HEK293 (cell line): ENCODE results near the gene SMARCA2.

Experiments
- BCL11B ChIP-seq: fragments of 450-650 bp; formaldehyde crosslinking; IDR thresholded peaks from 2 replicates; pipeline ENCODE4 v1.5.1; 2016; ENCODE audit warnings: low read depth, missing biosample characterization, missing genetic modification characterization
- ELK4 ChIP-seq: IDR thresholded peaks from 2 replicates; pipeline ENCODE4 v1.6.1; 2011; ENCODE audit warnings: mild to moderate bottlenecking, low read depth, low read length, borderline replicate concordance
- MYNN ChIP-seq: fragments of 450-650 bp; formaldehyde crosslinking; IDR thresholded peaks from 2 replicates; pipeline ENCODE4 v1.5.1; 2016; ENCODE audit warnings: missing biosample characterization, missing genetic modification characterization, borderline replicate concordance
- PRDM10 ChIP-seq: fragments of 450-650 bp; formaldehyde crosslinking; IDR thresholded peaks from 2 replicates; pipeline ENCODE4 v1.5.1; 2016; ENCODE audit warnings: missing biosample characterization, missing genetic modification characterization
- YY1 ChIP-seq: fragments of 450-650 bp; formaldehyde crosslinking; IDR thresholded peaks from 2 replicates; pipeline ENCODE4 v1.5.1; 2018; ENCODE audit warnings: missing biosample characterization, missing genetic modification characterization
- ZBTB17 ChIP-seq: fragments of 450-650 bp; formaldehyde crosslinking; IDR thresholded peaks from 2 replicates; pipeline ENCODE4 v1.5.1; 2016; ENCODE audit warnings: missing biosample characterization, missing genetic modification characterization
- ZBTB20 ChIP-seq: fragments of 450-650 bp; formaldehyde crosslinking; IDR thresholded peaks from 2 replicates; pipeline ENCODE4 v1.5.1; 2016; ENCODE audit warnings: missing biosample characterization, missing genetic modification characterization
- ZBTB26 ChIP-seq: fragments of 450-650 bp; formaldehyde crosslinking; optimal IDR thresholded peaks from 2 replicates; pipeline ENCODE3; 2016; ENCODE audit warnings: missing biosample characterization, mild to moderate bottlenecking, missing genetic modification characterization
- ZBTB7A ChIP-seq: fragments of 450-650 bp; formaldehyde crosslinking; IDR thresholded peaks from 2 replicates; pipeline ENCODE4 v1.5.1; 2016; ENCODE audit warnings: low read depth, missing biosample characterization, missing genetic modification characterization
- ZEB2 ChIP-seq: fragments of 450-650 bp; formaldehyde crosslinking; IDR thresholded peaks from 2 replicates; pipeline ENCODE4 v1.5.1; 2016; ENCODE audit warnings: missing biosample characterization, missing genetic modification characterization
- ZFP37 ChIP-seq: fragments of 450-650 bp; formaldehyde crosslinking; IDR thresholded peaks from 2 replicates; pipeline ENCODE4 v1.5.1; 2016; ENCODE audit warnings: missing biosample characterization, missing genetic modification characterization
- ZNF16 ChIP-seq: fragments of 450-650 bp; formaldehyde crosslinking; IDR thresholded peaks from 2 replicates; pipeline ENCODE4 v1.5.1; 2016; ENCODE audit warnings: low read depth, missing biosample characterization, missing genetic modification characterization
- ZNF354C ChIP-seq: fragments of 450-650 bp; formaldehyde crosslinking; IDR thresholded peaks from 2 replicates; pipeline ENCODE4 v1.5.1; 2016; ENCODE audit warnings: missing biosample characterization, missing genetic modification characterization, low read depth, borderline replicate concordance
- ZNF423 ChIP-seq: fragments of 450-650 bp; formaldehyde crosslinking; IDR thresholded peaks from 2 replicates; pipeline ENCODE4 v1.5.1; 2016; ENCODE audit warnings: missing biosample characterization, missing genetic modification characterization
- ZNF426 ChIP-seq: fragments of 450-650 bp; formaldehyde crosslinking; IDR thresholded peaks from 2 replicates; pipeline ENCODE4 v1.5.1; 2017; ENCODE audit warnings: missing biosample characterization, missing genetic modification characterization, mild to moderate bottlenecking, inconsistent platforms, moderate library complexity
- ZNF449 ChIP-seq: fragments of 450-650 bp; formaldehyde crosslinking; IDR thresholded peaks from 2 replicates; pipeline ENCODE4 v1.5.1; 2017; ENCODE audit warnings: missing biosample characterization, mild to moderate bottlenecking, missing genetic modification characterization, moderate library complexity
- ZNF501 ChIP-seq: fragments of 450-650 bp; formaldehyde crosslinking; IDR thresholded peaks from 2 replicates; pipeline ENCODE4 v1.5.1; 2016; ENCODE audit warnings: missing biosample characterization, missing genetic modification characterization
- ZNF544 ChIP-seq: fragments of 450-650 bp; formaldehyde crosslinking; IDR thresholded peaks from 2 replicates; pipeline ENCODE4 v1.5.0; 2017; ENCODE audit warnings: missing biosample characterization, missing genetic modification characterization
- ZNF549 ChIP-seq: fragments of 450-650 bp; IDR thresholded peaks from 2 replicates; pipeline ENCODE4 v1.5.1; 2018; ENCODE audit warnings: missing biosample characterization, missing genetic modification characterization, mild to moderate bottlenecking, inconsistent platforms, moderate library complexity
- ZNF626 ChIP-seq: fragments of 450-650 bp; sonication (Bioruptor Pico); formaldehyde crosslinking; IDR thresholded peaks from 2 replicates; pipeline ENCODE4 v1.5.1; 2018; ENCODE audit warnings: missing biosample characterization, missing genetic modification characterization, inconsistent platforms
- ZNF76 ChIP-seq: fragments of 450-650 bp; formaldehyde crosslinking; IDR thresholded peaks from 2 replicates; pipeline ENCODE4; 2016; ENCODE audit warnings: low read depth, missing biosample characterization, missing genetic modification characterization, borderline replicate concordance
- TF ChIP-seq, protein P1 (sequence below): fragments of 450-650 bp; formaldehyde crosslinking; IDR thresholded peaks from 2 replicates; pipeline ENCODE4 v1.5.1; 2016; ENCODE audit warnings: missing biosample characterization, missing genetic modification characterization
- TF ChIP-seq, protein P2 (sequence below): fragments of 450-650 bp; IDR thresholded peaks from 2 replicates; pipeline ENCODE4 v1.5.1; 2018; ENCODE audit warnings: missing biosample characterization, missing genetic modification characterization
- TF ChIP-seq, protein P3 (sequence below): fragments of 450-650 bp; formaldehyde crosslinking; IDR thresholded peaks from 2 replicates; pipeline ENCODE4 v1.5.1; 2017; ENCODE audit warnings: missing biosample characterization, missing genetic modification characterization

Gene SMARCA2

DNA sequence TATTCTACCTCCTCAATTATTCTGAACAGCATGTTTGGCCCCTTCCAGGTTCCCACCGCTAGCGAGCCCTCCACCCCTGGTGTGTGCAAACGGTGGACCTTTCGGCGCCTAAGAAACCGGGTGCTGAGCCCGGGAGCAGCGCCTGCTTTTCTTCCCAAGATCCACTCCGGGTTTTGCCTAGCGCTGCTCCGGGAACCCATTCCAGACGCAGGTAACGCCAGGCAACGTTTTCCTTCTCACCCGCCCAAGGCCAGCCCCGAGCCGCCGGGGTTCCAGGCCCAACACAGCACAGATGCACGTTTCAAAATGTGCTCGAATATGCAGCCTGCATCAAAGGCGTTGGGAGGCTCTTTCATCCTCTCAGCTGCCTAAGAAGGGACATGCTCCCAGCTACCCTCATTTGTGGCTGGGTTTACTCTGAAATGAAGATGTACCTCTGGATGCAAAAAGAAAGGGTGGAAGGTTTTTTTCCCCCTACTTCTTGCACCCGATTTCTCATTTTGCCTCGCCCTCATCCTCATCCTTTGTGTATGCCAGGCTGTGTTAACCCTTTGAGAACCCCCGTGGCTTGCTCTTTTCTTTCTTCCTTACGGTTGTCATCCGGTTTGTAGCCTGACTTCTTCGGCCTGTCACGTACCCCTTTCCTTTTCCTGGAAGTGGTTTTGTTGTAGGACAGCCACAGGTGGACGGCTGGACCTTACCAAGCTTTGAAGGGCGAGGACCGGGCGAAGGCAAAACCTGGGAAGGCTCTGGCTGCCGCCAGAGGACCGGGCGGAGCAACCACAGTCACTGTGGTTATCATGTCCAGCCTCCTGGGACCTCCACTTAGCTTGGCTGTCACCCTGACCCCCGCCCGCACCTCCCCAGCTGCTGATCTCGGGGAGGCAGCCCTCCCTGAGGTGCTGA is 226.9 kb downstream of the SMARCA2 start (continued):
- peak; percentile 72; the same call in 1 of the 2 replicates for TF ChIP-seq ZNF501 (tag by site-specific recombination)
- no peak for TF ChIP-seq ZNF426 (tag by site-specific recombination)
- TF ChIP-seq ZFP37 (tag by site-specific recombination), result 0 out of 2 replicates have a peak, but pooled peaks have one; percentile 62
- peak; percentile 80 for TF ChIP-seq ZBTB20 (tag by site-specific recombination)
- TF ChIP-seq ELK4, result no peak
- TF ChIP-seq ZEB2 (tag by site-specific recombination), result peak; percentile 73
- peak; percentile 58 for TF ChIP-seq YY1
- no peak for TF ChIP-seq ZBTB7A (tag by site-specific recombination)
- no peak for TF ChIP-seq ZNF549 (tag by site-specific recombination)
- 0 out of 2 replicates have a peak, but pooled peaks have one; percentile 46 for TF ChIP-seq PRDM10 (tag by site-specific recombination)
- TF ChIP-seq ZNF354C, result no peak
- 0 out of 2 replicates have a peak, but pooled peaks have one; percentile 27 for TF ChIP-seq ZNF626 (tag by site-specific recombination)
- TF ChIP-seq ZNF76 (tag by site-specific recombination), result no peak
- TF ChIP-seq MYNN (tag by site-specific recombination), result no peak
- TF ChIP-seq ZNF16 (tag by site-specific recombination), result no peak
- TF ChIP-seq ZNF423 (tag by site-specific recombination), result 0 out of 2 replicates have a peak, but pooled peaks have one; percentile 25
- TF ChIP-seq, protein P1, sequence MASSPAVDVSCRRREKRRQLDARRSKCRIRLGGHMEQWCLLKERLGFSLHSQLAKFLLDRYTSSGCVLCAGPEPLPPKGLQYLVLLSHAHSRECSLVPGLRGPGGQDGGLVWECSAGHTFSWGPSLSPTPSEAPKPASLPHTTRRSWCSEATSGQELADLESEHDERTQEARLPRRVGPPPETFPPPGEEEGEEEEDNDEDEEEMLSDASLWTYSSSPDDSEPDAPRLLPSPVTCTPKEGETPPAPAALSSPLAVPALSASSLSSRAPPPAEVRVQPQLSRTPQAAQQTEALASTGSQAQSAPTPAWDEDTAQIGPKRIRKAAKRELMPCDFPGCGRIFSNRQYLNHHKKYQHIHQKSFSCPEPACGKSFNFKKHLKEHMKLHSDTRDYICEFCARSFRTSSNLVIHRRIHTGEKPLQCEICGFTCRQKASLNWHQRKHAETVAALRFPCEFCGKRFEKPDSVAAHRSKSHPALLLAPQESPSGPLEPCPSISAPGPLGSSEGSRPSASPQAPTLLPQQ, result no peak; the same call in 1 of the 2 replicates
- TF ChIP-seq ZNF544 (tag by site-specific recombination), result no peak
- peak; percentile 21 for TF ChIP-seq ZBTB26 (tag by site-specific recombination)
- peak; percentile 86 for TF ChIP-seq ZBTB17 (tag by site-specific recombination)
- TF ChIP-seq, protein P2, sequence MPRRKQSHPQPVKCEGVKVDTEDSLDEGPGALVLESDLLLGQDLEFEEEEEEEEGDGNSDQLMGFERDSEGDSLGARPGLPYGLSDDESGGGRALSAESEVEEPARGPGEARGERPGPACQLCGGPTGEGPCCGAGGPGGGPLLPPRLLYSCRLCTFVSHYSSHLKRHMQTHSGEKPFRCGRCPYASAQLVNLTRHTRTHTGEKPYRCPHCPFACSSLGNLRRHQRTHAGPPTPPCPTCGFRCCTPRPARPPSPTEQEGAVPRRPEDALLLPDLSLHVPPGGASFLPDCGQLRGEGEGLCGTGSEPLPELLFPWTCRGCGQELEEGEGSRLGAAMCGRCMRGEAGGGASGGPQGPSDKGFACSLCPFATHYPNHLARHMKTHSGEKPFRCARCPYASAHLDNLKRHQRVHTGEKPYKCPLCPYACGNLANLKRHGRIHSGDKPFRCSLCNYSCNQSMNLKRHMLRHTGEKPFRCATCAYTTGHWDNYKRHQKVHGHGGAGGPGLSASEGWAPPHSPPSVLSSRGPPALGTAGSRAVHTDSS (tag by site-specific recombination), result 0 out of 2 replicates have a peak, but pooled peaks have one; percentile 31
- peak; percentile 36; the same call in 1 of the 2 replicates for TF ChIP-seq ZNF449 (tag by site-specific recombination)
- TF ChIP-seq, protein P3, sequence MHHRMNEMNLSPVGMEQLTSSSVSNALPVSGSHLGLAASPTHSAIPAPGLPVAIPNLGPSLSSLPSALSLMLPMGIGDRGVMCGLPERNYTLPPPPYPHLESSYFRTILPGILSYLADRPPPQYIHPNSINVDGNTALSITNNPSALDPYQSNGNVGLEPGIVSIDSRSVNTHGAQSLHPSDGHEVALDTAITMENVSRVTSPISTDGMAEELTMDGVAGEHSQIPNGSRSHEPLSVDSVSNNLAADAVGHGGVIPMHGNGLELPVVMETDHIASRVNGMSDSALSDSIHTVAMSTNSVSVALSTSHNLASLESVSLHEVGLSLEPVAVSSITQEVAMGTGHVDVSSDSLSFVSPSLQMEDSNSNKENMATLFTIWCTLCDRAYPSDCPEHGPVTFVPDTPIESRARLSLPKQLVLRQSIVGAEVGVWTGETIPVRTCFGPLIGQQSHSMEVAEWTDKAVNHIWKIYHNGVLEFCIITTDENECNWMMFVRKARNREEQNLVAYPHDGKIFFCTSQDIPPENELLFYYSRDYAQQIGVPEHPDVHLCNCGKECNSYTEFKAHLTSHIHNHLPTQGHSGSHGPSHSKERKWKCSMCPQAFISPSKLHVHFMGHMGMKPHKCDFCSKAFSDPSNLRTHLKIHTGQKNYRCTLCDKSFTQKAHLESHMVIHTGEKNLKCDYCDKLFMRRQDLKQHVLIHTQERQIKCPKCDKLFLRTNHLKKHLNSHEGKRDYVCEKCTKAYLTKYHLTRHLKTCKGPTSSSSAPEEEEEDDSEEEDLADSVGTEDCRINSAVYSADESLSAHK (tag by site-specific recombination), result no peak
- no peak for TF ChIP-seq BCL11B
